GM18907 (cell line): ENCODE results near the gene FOLR2.
"Not testable (repeated sequence)": the region's sequence is repeated elsewhere in the genome, so short reads cannot be mapped to it uniquely, and the experiment has no call there.

Source experiments
- ATAC-seq: cut with Tn5 transposase; IDR thresholded peaks from one replicate; pipeline ENCODE4 v1.9.1; 2021; ENCODE audit warnings: mild to moderate bottlenecking, moderate library complexity; ENCODE audit not compliant: unreplicated experiment

FOLR2 gene

GRCh38 chr11:72216638-72217037, at the start of gene FOLR2:
Gene FOLR2 (plus strand): TSS chr11:72216794. CDS start chr11:72218585, 1,791 bp downstream.
- ATAC-seq = no peak

DNA sequence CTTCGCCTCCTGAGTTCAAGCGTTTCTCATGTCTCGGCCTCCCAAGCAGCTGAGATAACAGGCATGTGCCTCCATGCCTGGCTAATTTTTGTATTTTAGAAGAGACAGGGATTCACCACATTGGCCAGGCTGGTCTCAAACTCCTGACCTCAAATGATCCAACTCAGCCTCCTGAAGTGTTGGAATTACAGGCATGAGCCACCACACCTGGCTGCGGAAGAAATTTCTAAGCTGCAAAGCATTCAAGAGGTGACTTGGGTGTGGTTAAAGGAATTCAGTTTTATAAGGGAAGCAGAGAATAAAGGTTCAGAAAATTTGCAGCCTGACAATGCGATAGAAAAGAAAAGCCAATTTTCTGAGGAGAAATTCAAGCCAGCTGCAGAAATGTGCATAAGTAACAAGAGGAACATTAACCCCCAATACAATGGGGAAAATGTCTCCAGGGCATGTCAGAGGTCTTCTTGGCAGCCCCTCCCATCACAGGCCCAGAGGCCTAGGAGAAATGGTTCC, 47.5 kb upstream of the FOLR2 start:
- not testable (repeated sequence) for ATAC-seq

GRCh38 chr11:72169754-72170153, 46.8 kb upstream of the FOLR2 start:
- not testable (repeated sequence) for ATAC-seq

- not testable (repeated sequence) for ATAC-seq
Observed at GRCh38 chr11:72172043-72172442, 44.6 kb upstream of the FOLR2 start.

GRCh38 chr11:72173291-72173690, 43.3 kb upstream of the FOLR2 start:
- no peak for ATAC-seq

DNA sequence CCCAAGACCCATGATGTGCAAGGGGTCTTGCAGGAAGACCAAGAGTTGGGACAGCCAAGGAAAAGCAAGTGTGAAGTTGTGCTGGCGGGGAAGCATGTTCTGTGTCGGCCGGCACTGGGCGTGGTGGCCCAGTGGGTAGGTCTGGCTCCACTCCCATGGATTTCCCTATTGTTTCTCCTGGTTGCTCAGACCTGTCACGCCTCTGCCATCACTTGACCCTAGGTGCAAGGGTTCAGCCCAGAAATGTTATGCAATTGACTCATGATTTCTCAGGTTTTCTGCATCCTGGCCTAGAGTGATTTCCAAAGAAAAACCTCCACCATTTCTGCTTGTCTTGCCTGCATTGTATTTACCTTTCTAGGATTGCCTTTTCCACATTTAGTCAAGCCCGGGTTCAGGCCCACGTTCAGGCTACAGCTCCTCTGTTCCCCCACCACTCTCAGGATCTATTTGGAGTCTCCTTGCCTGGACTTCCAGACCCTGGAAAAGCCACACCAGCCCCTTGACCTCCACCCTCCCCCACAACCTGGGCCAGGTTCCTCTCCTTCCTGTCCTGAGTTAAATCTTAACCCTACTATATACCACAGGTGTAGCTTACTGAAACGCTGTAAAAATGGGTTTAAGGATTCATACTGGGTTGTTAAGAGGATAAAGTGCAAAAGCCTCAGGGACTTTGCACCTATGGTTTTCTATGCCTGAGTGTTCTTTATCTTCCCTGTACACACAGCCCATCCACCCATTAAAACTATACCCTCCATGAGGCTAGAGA, 42.1 kb upstream of the FOLR2 start:
- ATAC-seq = no peak

GRCh38 chr11:72177656-72178055, 38.9 kb upstream of the FOLR2 start:
- ATAC-seq = no peak

DNA sequence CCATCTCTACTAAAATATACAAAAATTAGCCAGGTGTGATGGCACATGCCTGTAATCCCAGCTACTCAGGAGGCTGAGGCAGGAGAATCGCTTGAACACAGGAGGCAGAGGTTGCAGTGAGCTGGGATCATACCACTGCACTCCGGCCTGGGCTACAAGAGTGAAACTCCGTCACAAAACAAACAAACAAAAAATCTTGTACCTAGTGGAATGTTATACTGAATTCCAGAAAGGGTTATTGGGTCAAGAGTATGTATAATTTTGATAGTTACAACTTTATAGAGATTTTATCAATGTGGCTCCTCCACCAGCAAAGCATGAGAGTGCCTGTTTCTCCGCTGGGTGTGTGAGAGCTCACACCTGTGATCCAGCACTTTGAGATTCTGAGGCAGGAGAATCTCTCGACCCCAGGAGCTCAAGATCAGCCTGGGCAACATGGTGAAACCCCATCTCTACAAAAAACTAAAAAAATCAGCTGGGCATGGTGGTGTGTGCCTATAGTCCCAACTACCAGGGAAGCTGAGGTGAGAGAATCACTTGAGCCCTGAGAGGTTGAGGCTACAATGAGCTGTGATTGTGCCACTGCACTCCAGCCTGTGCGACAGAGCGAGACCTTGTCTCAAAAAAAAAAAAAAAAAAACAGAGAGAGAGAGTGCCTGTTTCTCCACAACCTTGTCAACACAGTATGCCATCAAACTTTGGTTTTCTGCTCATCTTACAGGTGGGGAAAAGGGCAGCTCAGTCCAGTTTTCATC, 37.4 kb upstream of the FOLR2 start:
- ATAC-seq = no peak

GRCh38 chr11:72179804-72180396, 36.7 kb upstream of the FOLR2 start:
- ATAC-seq = no peak

- ATAC-seq = not testable (repeated sequence)
Observed at GRCh38 chr11:72180892-72181552, 35.6 kb upstream of the FOLR2 start.

DNA sequence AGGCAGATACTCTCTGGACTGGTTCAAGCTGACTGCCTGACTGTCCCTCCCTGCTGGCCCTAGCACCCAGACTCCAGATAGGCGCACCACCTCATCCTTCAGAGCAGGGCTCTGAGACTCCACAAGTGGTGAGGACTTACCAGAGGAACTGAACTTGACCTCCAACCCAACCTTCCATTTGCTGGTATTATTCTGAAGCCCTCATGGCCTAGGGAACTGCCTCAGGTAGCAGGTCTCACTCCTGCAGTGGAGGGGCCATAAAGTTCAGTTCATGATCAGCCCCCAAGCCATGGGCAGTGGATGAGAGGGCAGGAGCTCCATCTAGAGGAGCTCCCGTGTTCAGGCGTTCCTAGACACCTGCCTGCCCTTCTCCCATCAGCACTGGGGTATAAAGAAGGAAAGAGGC, 35.0 kb upstream of the FOLR2 start:
- not testable (repeated sequence) for ATAC-seq

GRCh38 chr11:72188267-72188666, 28.3 kb upstream of the FOLR2 start:
- no peak for ATAC-seq

GRCh38 chr11:72189455-72190250, 26.9 kb upstream of the FOLR2 start:
- no peak for ATAC-seq

- no peak for ATAC-seq
Observed at GRCh38 chr11:72190631-72191071, 25.9 kb upstream of the FOLR2 start.

DNA sequence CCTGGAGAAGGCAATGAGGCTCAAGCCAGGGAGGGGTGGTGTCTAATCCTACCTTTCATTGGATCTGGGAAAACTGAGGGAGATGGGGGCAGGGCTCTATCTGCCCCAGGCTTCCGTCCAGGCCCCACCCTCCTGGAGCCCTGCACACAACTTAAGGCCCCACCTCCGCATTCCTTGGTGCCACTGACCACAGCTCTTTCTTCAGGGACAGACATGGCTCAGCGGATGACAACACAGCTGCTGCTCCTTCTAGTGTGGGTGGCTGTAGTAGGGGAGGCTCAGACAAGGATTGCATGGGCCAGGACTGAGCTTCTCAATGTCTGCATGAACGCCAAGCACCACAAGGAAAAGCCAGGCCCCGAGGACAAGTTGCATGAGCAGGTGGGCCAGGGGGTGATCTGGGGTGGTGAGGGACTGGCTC, 24.6 kb upstream of the FOLR2 start, which contains the start of gene FOLR1:
Gene FOLR1 (plus strand): TSS at position 180 of the 421 bp plus-strand sequence. CDS start 34 bp downstream, at position 214.
- no peak for ATAC-seq

DNA sequence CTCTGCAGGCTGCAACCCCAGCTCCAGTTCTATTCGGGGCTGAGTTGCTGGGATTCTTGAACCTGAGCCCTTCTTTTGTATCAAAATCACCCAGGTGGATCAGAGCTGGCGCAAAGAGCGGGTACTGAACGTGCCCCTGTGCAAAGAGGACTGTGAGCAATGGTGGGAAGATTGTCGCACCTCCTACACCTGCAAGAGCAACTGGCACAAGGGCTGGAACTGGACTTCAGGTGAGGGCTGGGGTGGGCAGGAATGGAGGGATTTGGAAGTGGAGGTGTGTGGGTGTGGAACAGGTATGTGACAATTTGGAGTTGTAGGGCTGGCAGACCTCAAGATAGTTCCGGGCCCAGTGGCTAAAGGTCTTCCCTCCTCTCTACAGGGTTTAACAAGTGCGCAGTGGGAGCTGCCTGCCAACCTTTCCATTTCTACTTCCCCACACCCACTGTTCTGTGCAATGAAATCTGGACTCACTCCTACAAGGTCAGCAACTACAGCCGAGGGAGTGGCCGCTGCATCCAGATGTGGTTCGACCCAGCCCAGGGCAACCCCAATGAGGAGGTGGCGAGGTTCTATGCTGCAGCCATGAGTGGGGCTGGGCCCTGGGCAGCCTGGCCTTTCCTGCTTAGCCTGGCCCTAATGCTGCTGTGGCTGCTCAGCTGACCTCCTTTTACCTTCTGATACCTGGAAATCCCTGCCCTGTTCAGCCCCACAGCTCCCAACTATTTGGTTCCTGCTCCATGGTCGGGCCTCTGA, 20.9 kb upstream of the FOLR2 start:
- no peak for ATAC-seq

GRCh38 chr11:72201445-72201844, 15.1 kb upstream of the FOLR2 start:
- not testable (repeated sequence) for ATAC-seq

- no peak for ATAC-seq
Observed at GRCh38 chr11:72202571-72202970, 14.0 kb upstream of the FOLR2 start.

- no peak for ATAC-seq
Observed at GRCh38 chr11:72203163-72203562, 13.4 kb upstream of the FOLR2 start.
